GM12891 (cell line): ENCODE data around the gene APOC3.
A peak's percentile ranks its signal among the peaks of the same experiment; 100 is the strongest.

Source experiments
- DNase-seq: peaks from one replicate; pipeline ENCODE4 v3.0.0; 2011; ENCODE audit warnings: low spot score; ENCODE audit not compliant: insufficient read length
- FAIRE-seq: peaks from 2 replicates; lab custom pipeline; 2011; peaks lifted over from hg19 to GRCh38; lab: Jason Lieb, UNC
- PAX5 ChIP-seq: IDR thresholded peaks from 2 replicates; pipeline ENCODE4 v1.6.1; 2011; ENCODE audit warnings: low read length, moderate library complexity, mild to moderate bottlenecking; ENCODE audit not compliant: insufficient read depth, severe bottlenecking
- POLR2A ChIP-seq: IDR thresholded peaks from 2 replicates; pipeline ENCODE4 v1.6.1; 2011; ENCODE audit warnings: low read depth, low read length, control low read depth
- POLR2AphosphoS5 ChIP-seq: IDR thresholded peaks from 2 replicates; pipeline ENCODE4 v1.6.1; 2011; ENCODE audit warnings: low read depth, low read length, control low read depth
- POU2F2 ChIP-seq: IDR thresholded peaks from 2 replicates; pipeline ENCODE4 v1.6.1; 2011; ENCODE audit warnings: low read depth, mild to moderate bottlenecking, control low read depth, low read length, moderate library complexity
- SPI1 ChIP-seq: IDR thresholded peaks from 2 replicates; pipeline ENCODE4 v1.6.1; 2011; ENCODE audit warnings: low read depth, low read length, control low read depth
- TAF1 ChIP-seq: IDR thresholded peaks from 2 replicates; pipeline ENCODE4 v1.6.1; 2011; ENCODE audit warnings: low read depth, low read length, control low read depth

APOC3 gene

DNA sequence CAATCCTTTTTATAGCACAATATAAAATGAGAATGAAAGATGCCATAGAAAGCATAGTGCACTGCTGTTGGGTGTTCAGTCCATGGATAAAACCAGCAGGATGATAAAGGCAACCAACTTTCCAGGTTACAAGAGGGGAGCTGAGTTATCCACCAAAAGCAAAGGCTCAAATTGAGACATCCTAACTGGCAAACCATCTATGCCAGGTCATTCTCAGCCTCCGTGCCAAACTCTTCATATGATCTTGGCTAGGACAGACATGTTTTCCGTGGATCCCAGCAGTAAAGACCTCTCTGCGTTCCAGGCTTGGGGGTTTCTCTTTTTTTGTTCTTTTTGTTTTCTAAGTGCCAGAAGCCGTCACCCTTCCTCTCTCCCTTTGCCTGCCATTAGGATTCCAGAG, 15.0 kb downstream of the APOC3 start:
- TF ChIP-seq SPI1 (no peak), POU2F2 (no peak), TAF1 (no peak)
- FAIRE-seq (no peak), DNase-seq (no peak)

DNA sequence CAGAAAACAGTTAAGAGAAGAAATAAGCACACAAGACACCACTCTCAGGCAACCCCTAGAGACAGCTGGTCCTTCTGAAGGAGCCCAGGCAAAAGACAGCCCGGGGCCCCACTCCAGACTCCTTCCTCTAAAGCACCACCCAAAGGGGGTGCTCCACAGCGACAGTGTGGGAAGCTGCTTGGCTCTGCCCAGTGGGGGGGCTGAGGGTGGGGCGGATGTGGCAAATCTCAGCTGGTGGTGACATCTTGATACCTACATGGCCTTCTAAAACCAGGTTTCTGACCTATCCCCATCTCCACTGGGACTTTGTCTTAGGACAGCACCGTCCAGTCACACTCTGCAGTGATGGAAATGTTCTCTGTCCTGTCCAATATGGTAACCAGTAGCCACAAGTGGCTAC, 17.9 kb downstream of the APOC3 start:
- TF ChIP-seq POLR2AphosphoS5 (no peak), SPI1 (no peak), POU2F2 (no peak), POLR2A (no peak), PAX5 (no peak), TAF1 (no peak)
- no peak for FAIRE-seq
- no peak for DNase-seq

DNA sequence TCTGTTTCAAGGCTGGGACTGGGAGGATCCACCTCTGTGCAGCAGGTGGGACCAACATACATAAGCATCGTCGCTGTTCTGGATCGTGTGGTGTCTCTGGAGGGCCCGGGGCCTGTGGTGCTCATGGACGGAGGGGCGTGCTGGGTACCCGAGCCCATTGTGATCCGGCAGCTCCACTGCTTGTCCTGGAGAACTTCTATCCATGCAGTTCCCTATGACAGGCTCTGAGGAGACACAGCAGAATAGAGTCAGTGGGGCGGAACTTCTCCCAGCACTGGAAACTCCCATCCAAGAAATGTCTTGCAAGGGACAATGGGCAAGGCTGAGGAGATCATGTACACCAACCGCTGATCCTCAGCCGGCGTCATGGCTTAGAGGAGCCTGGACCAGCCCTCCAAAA, 19.4 kb downstream of the APOC3 start:
- FAIRE-seq (peak; percentile 78), DNase-seq (no peak)
- TF ChIP-seq TAF1 (no peak), POLR2AphosphoS5 (no peak), PAX5 (no peak), POU2F2 (no peak), SPI1 (no peak), POLR2A (no peak)

DNA sequence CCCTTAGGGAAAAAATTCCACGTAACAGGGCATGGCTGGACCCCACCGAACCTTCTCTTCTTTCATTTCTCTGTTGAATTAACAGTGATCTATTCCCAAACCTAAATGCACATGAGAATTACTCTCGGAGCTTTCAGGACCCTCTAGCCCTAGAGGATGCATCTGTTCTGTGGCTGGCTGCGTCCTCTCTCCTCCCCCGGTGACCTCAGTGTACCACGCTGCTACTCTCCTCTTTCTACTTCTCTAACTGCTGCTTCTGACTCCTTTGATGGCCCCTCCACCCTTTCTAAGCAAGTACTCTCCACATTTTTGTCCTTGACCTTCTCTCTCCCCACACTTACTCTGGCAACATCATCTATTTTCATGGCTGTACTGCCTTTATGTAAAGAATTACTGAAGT, 19.8 kb downstream of the APOC3 start:
- TF ChIP-seq TAF1 (no peak), POU2F2 (no peak), PAX5 (no peak), SPI1 (no peak)
- no peak for FAIRE-seq
- no peak for DNase-seq

DNA sequence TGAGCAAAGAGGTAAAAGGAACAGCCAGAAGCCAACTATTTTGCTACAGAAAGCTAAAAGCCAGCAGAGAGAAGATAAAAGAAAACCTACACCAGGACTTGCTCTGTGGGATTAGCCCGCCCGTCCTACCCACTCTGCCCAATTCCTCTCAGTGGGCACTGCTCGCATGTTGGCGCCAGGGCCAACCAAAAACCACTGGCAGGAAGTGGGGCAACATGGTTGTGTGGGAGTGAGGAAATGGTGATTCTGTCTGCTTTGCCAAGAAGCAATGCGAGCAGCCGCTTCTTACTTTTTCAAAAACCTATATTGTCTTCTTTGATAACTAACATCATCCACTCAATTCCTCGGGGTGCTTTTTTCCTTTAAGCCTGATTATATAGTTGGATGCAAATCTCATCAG, 21.9 kb downstream of the APOC3 start:
- peak; percentile 51 for FAIRE-seq
- TF ChIP-seq POLR2A = no peak
- no peak for TF ChIP-seq PAX5
- TF ChIP-seq POU2F2 = no peak
- TF ChIP-seq POLR2AphosphoS5 = no peak
- no peak for TF ChIP-seq SPI1
- TF ChIP-seq TAF1 = no peak
- DNase-seq = no peak

DNA sequence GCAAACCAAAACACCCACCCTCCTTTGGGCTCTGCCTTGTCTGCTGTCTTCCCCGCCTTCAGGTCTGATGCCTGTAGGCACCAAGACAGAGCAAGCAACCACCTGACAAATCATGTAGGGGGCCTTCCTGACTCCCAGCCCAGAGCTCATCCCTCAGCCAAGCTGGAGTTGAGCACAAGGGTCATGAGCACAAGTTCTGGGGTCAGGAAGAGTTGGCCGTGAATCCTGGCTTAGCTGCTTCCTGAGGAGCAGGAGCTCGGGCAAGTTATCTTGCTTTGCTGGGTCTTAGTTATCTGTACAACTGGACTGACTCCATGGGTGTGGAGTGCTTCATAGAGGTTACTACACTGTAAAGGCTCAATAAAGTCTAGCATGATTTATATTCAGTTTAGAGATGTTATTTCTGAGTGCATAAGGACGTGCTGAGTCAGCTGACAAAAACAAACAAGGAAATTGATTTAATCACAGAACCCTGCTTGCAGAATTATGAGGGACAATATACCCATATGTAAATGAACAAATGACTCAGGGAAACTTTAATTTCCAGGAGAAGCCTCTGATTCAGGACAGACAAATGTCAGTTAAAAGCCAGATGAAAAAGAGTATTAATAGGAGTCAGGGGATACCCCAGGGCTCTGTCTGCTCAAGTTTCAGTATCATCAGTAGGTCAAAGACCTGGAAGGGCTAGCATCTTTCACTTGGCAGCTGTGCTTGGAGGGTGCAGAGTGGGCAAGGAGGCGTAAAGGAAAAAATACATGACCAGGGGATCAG, 22.7 kb downstream of the APOC3 start:
- no peak for DNase-seq
- TF ChIP-seq PAX5 (no peak), SPI1 (no peak), TAF1 (0 out of 2 replicates have a peak, but pooled peaks have one; percentile 24), POLR2A (no peak), POU2F2 (no peak), POLR2AphosphoS5 (no peak)
- peak; percentile 61 for FAIRE-seq

DNA sequence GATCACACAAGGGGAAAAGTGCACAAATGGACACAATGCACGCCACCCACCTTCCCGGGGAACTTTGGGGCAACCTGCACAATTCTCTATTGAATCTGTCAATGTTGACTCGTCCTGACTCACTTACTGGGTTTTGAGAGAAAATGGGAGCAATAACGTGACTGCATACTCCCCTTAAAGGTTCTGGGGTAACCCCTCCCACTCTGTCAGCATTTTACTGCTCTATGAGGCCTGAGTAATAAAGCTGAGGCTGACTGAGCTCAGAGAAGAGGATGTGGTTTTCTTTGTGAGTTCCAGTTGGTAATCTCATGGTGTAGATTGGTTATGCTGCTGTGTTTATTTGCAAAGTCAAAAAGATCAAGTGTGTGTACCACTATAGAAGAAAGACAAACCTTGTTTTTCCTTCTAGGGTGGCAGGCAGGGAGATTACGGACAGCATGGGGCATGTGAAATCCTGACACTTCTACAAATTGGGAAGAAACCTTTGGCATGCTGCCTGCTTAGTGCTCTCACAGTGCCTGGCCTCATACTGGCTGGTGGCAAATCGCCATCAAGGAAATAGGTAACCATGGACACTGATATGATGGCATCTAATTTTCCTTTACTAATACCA, 23.9 kb downstream of the APOC3 start:
- TF ChIP-seq POU2F2 (no peak), POLR2AphosphoS5 (peak; percentile 57; the same call in 1 of the 2 replicates), TAF1 (no peak), POLR2A (peak; percentile 41; the same call in 1 of the 2 replicates), SPI1 (peak; percentile 75), PAX5 (peak; percentile 46)
- DNase-seq = peak; percentile 73
- FAIRE-seq = peak; percentile 96

DNA sequence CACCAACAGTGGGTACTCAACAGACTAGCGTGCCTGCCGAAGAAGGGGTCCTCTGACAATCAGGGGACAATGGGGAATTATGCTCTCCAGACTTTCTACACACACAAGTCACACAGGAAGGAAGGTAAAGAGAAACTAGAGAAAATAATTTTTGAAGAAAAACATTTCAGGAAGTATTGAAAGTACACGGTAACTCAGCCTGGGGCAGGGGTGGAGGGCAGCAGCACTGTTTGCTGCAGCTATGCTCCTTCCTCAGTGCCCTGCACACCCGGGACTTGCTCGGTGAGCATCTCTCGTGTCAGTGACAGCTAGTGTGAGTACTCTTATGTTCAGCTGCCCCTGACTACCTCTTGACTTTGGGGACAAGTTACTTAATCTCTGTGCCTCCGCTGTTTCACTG, 25.7 kb downstream of the APOC3 start:
- DNase-seq (no peak), FAIRE-seq (no peak)
- no peak for TF ChIP-seq PAX5
- TF ChIP-seq POU2F2 = no peak
- no peak for TF ChIP-seq POLR2A

DNA sequence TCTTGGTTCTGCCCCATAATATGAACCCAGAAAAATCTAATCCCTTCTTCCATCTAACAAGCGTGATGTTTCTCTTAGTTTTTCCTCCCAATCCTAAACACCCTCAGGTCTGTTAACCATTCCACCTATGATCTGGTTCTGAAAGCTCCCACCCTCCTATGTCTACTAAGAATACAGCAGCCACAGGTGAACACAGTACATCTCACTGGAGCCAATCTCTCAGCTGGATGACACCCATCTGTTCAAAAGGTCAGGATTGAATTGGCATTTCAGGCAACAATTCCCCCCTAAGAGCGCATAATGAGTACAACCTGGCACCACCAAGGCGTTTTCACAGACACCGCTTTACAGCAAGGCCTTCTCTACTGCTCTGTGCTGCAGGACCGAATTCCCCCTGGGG, 26.7 kb downstream of the APOC3 start:
- TF ChIP-seq POLR2A (no peak), SPI1 (no peak), TAF1 (no peak), POU2F2 (no peak)
- DNase-seq (no peak), FAIRE-seq (peak; percentile 33)

DNA sequence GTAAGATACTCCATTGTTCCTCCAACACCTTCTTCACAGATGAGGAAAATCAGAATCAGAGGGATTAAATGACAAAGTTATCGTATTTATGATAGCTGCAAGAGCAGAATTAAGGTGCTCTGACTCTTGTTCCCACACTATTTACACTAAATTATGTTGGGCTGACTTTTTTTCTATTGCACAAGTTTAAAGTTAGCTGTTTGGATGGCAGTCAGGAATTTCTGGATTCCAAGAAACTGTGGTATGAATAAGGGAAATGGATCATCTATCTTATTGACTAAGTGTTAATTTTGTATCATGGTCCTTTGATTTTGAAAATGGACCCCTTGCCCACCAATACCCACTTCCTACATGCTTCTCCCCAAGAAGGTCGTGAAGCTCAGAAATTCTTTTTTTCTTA, 27.6 kb downstream of the APOC3 start:
- TF ChIP-seq TAF1 (no peak), SPI1 (no peak), POU2F2 (no peak), POLR2AphosphoS5 (no peak), PAX5 (no peak), POLR2A (no peak)
- DNase-seq (no peak), FAIRE-seq (no peak)

DNA sequence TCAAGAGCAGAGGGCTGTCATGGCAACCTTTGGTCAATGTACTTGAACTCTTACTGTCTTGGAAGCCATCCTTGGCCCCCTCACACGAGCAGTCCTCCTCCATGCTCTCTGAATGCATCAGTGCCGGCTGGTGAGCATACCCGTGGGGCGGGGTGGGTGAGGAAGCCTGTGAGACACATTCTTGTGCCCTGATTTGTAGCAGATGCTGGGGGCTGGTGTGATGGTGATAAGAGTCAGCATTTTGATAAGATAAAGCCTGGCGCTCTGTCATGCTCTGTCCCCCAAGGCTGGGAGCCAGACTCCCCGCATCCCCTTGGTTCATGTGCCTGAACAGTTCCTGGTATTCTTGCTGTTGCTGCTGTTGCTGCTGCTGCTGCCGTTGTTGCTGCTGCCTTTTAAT, 28.2 kb downstream of the APOC3 start:
- FAIRE-seq (no peak), DNase-seq (no peak)
- no peak for TF ChIP-seq PAX5
- TF ChIP-seq POU2F2 = no peak
- TF ChIP-seq POLR2A = no peak
- TF ChIP-seq TAF1 = no peak
- no peak for TF ChIP-seq SPI1
- TF ChIP-seq POLR2AphosphoS5 = no peak
